ENCODE results near the gene MAX. TPM values are rescaled to one million over a fixed set of nuclear protein-coding genes. Genes with fewer than 3 reads are reported as not detected.

Gene MAX
- total and polyA plus RNA-seq, 2 of the 8 experiments (the other 6 are each of a cell fraction or from before 2014, with no cell fraction given) = 36.9 to 65.1 TPM

DNA sequence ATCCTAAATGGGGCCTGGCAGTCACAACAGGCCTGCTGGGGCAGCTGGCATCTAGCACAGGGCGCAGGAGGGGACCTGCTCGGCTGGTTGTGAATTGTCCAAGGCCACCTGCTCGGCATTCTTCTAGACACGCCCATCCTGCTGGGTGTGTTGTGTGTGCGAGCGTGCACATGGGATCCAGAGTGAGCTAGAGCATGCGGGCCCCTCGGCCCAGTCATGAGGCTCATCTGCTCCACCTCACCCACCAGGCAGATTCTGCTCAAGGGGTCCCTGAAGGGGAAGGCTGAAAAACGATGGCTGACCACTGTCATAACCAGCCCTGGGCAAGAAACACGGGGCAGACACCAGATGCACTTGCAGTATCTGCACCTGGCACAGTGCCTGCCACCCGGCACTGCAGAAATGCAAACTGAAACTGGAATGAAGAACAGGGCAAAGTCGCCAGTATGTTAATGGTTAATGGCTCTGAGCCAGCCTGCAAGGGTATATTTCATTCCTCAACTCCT lies 31.8 kb downstream of the MAX start:
- Histone ChIP-seq H3K4me3 (ENCODE audit: extremely low read depth in 1 of 4, insufficient read depth in 2 of 4, low read depth in 3 of 4, low read length in 4 of 4) (no peak overlapping the region), H2AK5ac (ENCODE audit: low read depth, low read length) (no peak overlapping the region), H3K4ac (replicated peaks; ENCODE audit: insufficient read length, low read depth, low read length) (no peak overlapping the region), H2BK20ac (ENCODE audit: low read length) (no peak overlapping the region), H2BK120ac (replicated peaks; ENCODE audit: low read depth, low read length) (no peak overlapping the region), H4K20me1 (replicated peaks in 1 of 2; ENCODE audit: control insufficient read depth in 1 of 2, insufficient read depth in 2 of 2, low read length in 2 of 2) (peaks cover 2 to 6% of the 10 kb centered on the region in 2 experiments), H3K27me3 (replicated peaks in 1 of 4; ENCODE audit: control insufficient read depth in 3 of 4, extremely low read depth in 1 of 4, insufficient read depth in 3 of 4, low read length in 3 of 4) (no peaks in the 10 kb centered on the region), H3K79me2 (ENCODE audit: control insufficient read depth in 1 of 2, insufficient read depth in 2 of 2, low read length in 2 of 2) (no peaks in the 10 kb centered on the region), H3K9ac (replicated peaks in 1 of 4; ENCODE audit: extremely low read depth in 1 of 4, low read depth in 3 of 4, low read length in 3 of 4) (no peak overlapping the region), H3K79me1 (ENCODE audit: low read depth, low read length) (peaks cover 7% of the 10 kb centered on the region; the same call in 1 of the 2 replicates), H3K23ac (ENCODE audit: insufficient read length) (no peak overlapping the region), H3K4me1 (replicated peaks in 1 of 4; ENCODE audit: control insufficient read depth in 3 of 4, insufficient read depth in 4 of 4, low read length in 3 of 4) (no peaks in the 10 kb centered on the region), H3K4me2 (ENCODE audit: insufficient read depth in 1 of 2, low read depth in 2 of 2, low read length in 2 of 2) (no peak overlapping the region), H4K5ac (ENCODE audit: insufficient read length, low read depth, low read length) (no peak overlapping the region), H2AFZ (ENCODE audit: low read length) (no peak overlapping the region), H3K9me3 (ENCODE audit: insufficient read depth in 2 of 2, low read depth in 1 of 2, low read length in 1 of 2) (no peaks in the 10 kb centered on the region), H3K36me3 (ENCODE audit: control insufficient read depth in 2 of 4, insufficient read depth in 4 of 4, low read length in 3 of 4) (peaks cover 0 to 13% (median 3%) of the 10 kb centered on the region in 4 experiments; a peak in 3 of 8 replicates), H2BK12ac (ENCODE audit: low read depth, low read length) (no peak overlapping the region), H3K56ac (replicated peaks; ENCODE audit: insufficient read length, low read depth, low read length) (no peak overlapping the region), H3K18ac (ENCODE audit: extremely low read depth, low read length) (no peak overlapping the region), H4K8ac (ENCODE audit: extremely low read depth, insufficient read depth, low read length) (no peak overlapping the region), H3K23me2 (ENCODE audit: low read depth, low read length) (no peaks in the 10 kb centered on the region), H3K14ac (ENCODE audit: insufficient read length) (no peak overlapping the region), H2BK5ac (ENCODE audit: low read depth, low read length) (no peak overlapping the region), H2BK15ac (ENCODE audit: low read length) (no peak overlapping the region), H4K91ac (replicated peaks; ENCODE audit: insufficient read length, low read length) (no peak overlapping the region), H3K27ac (ENCODE audit: low read depth, low read length) (no peak overlapping the region)
- no peak for TF ChIP-seq RNF2 (IDR thresholded peaks at IDR 0.05; ENCODE audit: borderline replicate concordance, low read depth, low read length, missing control alignments, poor library complexity, severe bottlenecking)
- no peak for TF ChIP-seq FOSL1 (IDR thresholded peaks at IDR 0.05; ENCODE audit: insufficient read depth, low read depth, low read length)
- no peak for FAIRE-seq
- DNase-seq (ENCODE audit: low read depth in 1 of 2, low spot score in 2 of 2) = no peak
- ChIA-PET CTCF (ENCODE audit: partially characterized antibody) (no interaction called here), POLR2A (ENCODE audit: partially characterized antibody) (no interaction called here)
- WGBS, 2 experiments (ENCODE audit: extremely low coverage in 1 of 2, insufficient coverage in 1 of 2, insufficient read length in 1 of 2, insufficient replicate concordance in 2 of 2, low coverage in 1 of 2, low lambda C conversion rate in 2 of 2, missing lambda C conversion rate in 1 of 2) = 90% methylated on average over 12 of the region's 12 CpGs; no CpG with 5 or more reads in 1 of the 2 experiments
